Measurements from ENCODE around the gene GAL3ST2. TPM values are rescaled to one million over a fixed set of nuclear protein-coding genes. Genes with fewer than 3 reads are reported as not detected.

The GAL3ST2 gene
- total RNA-seq, 2 experiments from 2014 or later, result 1.1 TPM; not detected in 1

GRCh38 chr2:241796209-241796608, 19.6 kb downstream of the GAL3ST2 start:
- Histone ChIP-seq H3K79me2 (ENCODE audit: insufficient read depth, low read depth, low read length) (no peaks in the 10 kb centered on the region), H3K4me2 (ENCODE audit: low read length) (no peak overlapping the region), H3K4me3 (ENCODE audit: low read depth, low read length, poor library complexity, severe bottlenecking) (no peak overlapping the region), H4K20me1 (ENCODE audit: insufficient read depth, low read length) (no peaks in the 10 kb centered on the region), H3K4me1 (ENCODE audit: insufficient read depth, low read length, poor library complexity, severe bottlenecking) (no peaks in the 10 kb centered on the region), H3K27ac (ENCODE audit: low read depth, low read length, poor library complexity, severe bottlenecking) (no peak overlapping the region), H3K9me3 (ENCODE audit: low read length) (0 out of 2 replicates have a peak, but pooled peaks cover under 1% of the 10 kb centered on the region), H3K36me3 (ENCODE audit: insufficient read depth, low read length) (no peaks in the 10 kb centered on the region), H2AFZ (ENCODE audit: low read length) (no peak overlapping the region), H3K9me2 (ENCODE audit: insufficient read depth, low read length) (no peaks in the 10 kb centered on the region)
- intact Hi-C loops (cut with micrococcal nuclease; ENCODE audit: unreplicated experiment), result no loop called here
- TF ChIP-seq EZH2phosphoT487 (IDR thresholded peaks at IDR 0.05; ENCODE audit: borderline replicate concordance, low read depth, low read length), result no peak
- TF ChIP-seq CTCF (conservative IDR thresholded peaks at IDR 0.05; ENCODE audit: low read length), result no peak
- no peak for DNase-seq (ENCODE audit: low spot score)
- ChIA-PET POLR2A (no interaction called here), CTCF (ENCODE audit: unreplicated experiment) (no interaction called here)
- BruUV-seq (replicated peaks), result no TSS peak

GRCh38 chr2:241796610-241797138, 20.1 kb downstream of the GAL3ST2 start:
- intact Hi-C loops (cut with micrococcal nuclease; ENCODE audit: unreplicated experiment), result no loop called here
- ChIA-PET CTCF (ENCODE audit: unreplicated experiment) (no interaction called here), POLR2A (no interaction called here)
- no peaks in the 10 kb centered on the region for H3K36me3 ChIP-seq (ENCODE audit: insufficient read depth, low read length)
- H3K27ac ChIP-seq (ENCODE audit: low read depth, low read length, poor library complexity, severe bottlenecking), result no peak overlapping the region
- H4K20me1 ChIP-seq (ENCODE audit: insufficient read depth, low read length), result no peaks in the 10 kb centered on the region
- H3K9me2 ChIP-seq (ENCODE audit: insufficient read depth, low read length), result no peaks in the 10 kb centered on the region
- no peaks in the 10 kb centered on the region for H3K9me3 ChIP-seq (ENCODE audit: low read length)
- no peaks in the 10 kb centered on the region for H3K4me1 ChIP-seq (ENCODE audit: insufficient read depth, low read length, poor library complexity, severe bottlenecking)
- no peak overlapping the region for H3K4me2 ChIP-seq (ENCODE audit: low read length)
- DNase-seq (ENCODE audit: low spot score), result no peak
- BruUV-seq (replicated peaks), result no TSS peak
- H3K4me3 ChIP-seq (ENCODE audit: low read depth, low read length, poor library complexity, severe bottlenecking), result no peak overlapping the region
- H3K79me2 ChIP-seq (ENCODE audit: insufficient read depth, low read depth, low read length), result no peaks in the 10 kb centered on the region
- H2AFZ ChIP-seq (ENCODE audit: low read length), result no peak overlapping the region
- TF ChIP-seq CTCF (conservative IDR thresholded peaks at IDR 0.05; ENCODE audit: low read length) (no peak), EZH2phosphoT487 (IDR thresholded peaks at IDR 0.05; ENCODE audit: borderline replicate concordance, low read depth, low read length) (no peak)

- intact Hi-C loops (cut with micrococcal nuclease; ENCODE audit: unreplicated experiment), result no loop called here
- Histone ChIP-seq H4K20me1 (ENCODE audit: insufficient read depth, low read length) (no peaks in the 10 kb centered on the region), H3K9me2 (ENCODE audit: insufficient read depth, low read length) (no peaks in the 10 kb centered on the region), H3K9me3 (ENCODE audit: low read length) (no peaks in the 10 kb centered on the region), H3K36me3 (ENCODE audit: insufficient read depth, low read length) (no peaks in the 10 kb centered on the region), H3K27ac (ENCODE audit: low read depth, low read length, poor library complexity, severe bottlenecking) (no peak overlapping the region), H3K4me3 (ENCODE audit: low read depth, low read length, poor library complexity, severe bottlenecking) (no peak overlapping the region), H3K79me2 (ENCODE audit: insufficient read depth, low read depth, low read length) (no peaks in the 10 kb centered on the region), H2AFZ (ENCODE audit: low read length) (no peak overlapping the region), H3K4me2 (ENCODE audit: low read length) (no peak overlapping the region), H3K4me1 (ENCODE audit: insufficient read depth, low read length, poor library complexity, severe bottlenecking) (no peaks in the 10 kb centered on the region)
- BruUV-seq (replicated peaks), result no TSS peak
- ChIA-PET POLR2A (no interaction called here), CTCF (ENCODE audit: unreplicated experiment) (no interaction called here)
- no peak for DNase-seq (ENCODE audit: low spot score)
- TF ChIP-seq CTCF (conservative IDR thresholded peaks at IDR 0.05; ENCODE audit: low read length), result no peak
- no peak for TF ChIP-seq EZH2phosphoT487 (IDR thresholded peaks at IDR 0.05; ENCODE audit: borderline replicate concordance, low read depth, low read length)
Measured at GRCh38 chr2:241797441-241798080, 20.9 kb downstream of the GAL3ST2 start.
